GM20431 (cell line): Measurements from ENCODE around the gene MRPL47.
"Not testable (repeated sequence)": the region's sequence is repeated elsewhere in the genome, so short reads cannot be mapped to it uniquely, and the experiment has no call there.

ENCODE experiments used
- in situ Hi-C: fragments of 300-500 bp; cut with MseI, MboI; formaldehyde crosslinking; loops from one replicate; pipeline ENCODE4 v1.15.0; 2020; ENCODE audit warnings: low sequenced_read_pairs; ENCODE audit not compliant: unreplicated experiment

Gene MRPL47

GRCh38 chr3:179604321-179605078, at the start of gene MRPL47, which contains the start of gene NDUFB5:
MRPL47 (minus strand) TSS chr3:179604638; CDS start chr3:179604624, 14 bp downstream.
NDUFB5 (plus strand) TSS chr3:179604794; CDS start chr3:179604816, 22 bp downstream.
- in situ Hi-C loops: no loop called here

GRCh38 chr3:179653096-179653797, 48.8 kb upstream of the MRPL47 start:
- in situ Hi-C loops: no loop called here

GRCh38 chr3:179652447-179653095, 48.1 kb upstream of the MRPL47 start, which contains the start of gene USP13:
USP13 (plus strand) TSS chr3:179653040; CDS start chr3:179653226, 186 bp downstream.
- in situ Hi-C loops: no loop called here

GRCh38 chr3:179651687-179652446, 47.4 kb upstream of the MRPL47 start:
- in situ Hi-C loops: no loop called here

GRCh38 chr3:179646177-179646576, 41.7 kb upstream of the MRPL47 start:
- in situ Hi-C loops: no loop called here

- in situ Hi-C loops: not testable (repeated sequence)
Observed at GRCh38 chr3:179643837-179644236, 39.4 kb upstream of the MRPL47 start.

GRCh38 chr3:179642871-179643270, 38.4 kb upstream of the MRPL47 start:
- in situ Hi-C loops: no loop called here

GRCh38 chr3:179640469-179640868, 36.0 kb upstream of the MRPL47 start:
- in situ Hi-C loops: no loop called here

GRCh38 chr3:179630753-179631451, 26.5 kb upstream of the MRPL47 start:
- in situ Hi-C loops: no loop called here

GRCh38 chr3:179624451-179624850, 20.0 kb upstream of the MRPL47 start:
- in situ Hi-C loops: no loop called here

GRCh38 chr3:179622023-179622422, 17.6 kb upstream of the MRPL47 start:
- in situ Hi-C loops: no loop called here

GRCh38 chr3:179615458-179616173, 11.2 kb upstream of the MRPL47 start:
- in situ Hi-C loops: no loop called here

GRCh38 chr3:179613807-179614206, 9.4 kb upstream of the MRPL47 start:
- in situ Hi-C loops: no loop called here

- in situ Hi-C loops: no loop called here
Observed at GRCh38 chr3:179610066-179610465, 5.6 kb upstream of the MRPL47 start.

- in situ Hi-C loops: no loop called here
Observed at GRCh38 chr3:179608931-179609720, 4.7 kb upstream of the MRPL47 start.

- in situ Hi-C loops: no loop called here
Observed at GRCh38 chr3:179606534-179607085, 2.2 kb upstream of the MRPL47 start.

GRCh38 chr3:179603831-179604230, 607 bp downstream of the MRPL47 start:
- in situ Hi-C loops: no loop called here

GRCh38 chr3:179603321-179603720, 1.1 kb downstream of the MRPL47 start:
- in situ Hi-C loops: no loop called here
